Left ventricle myocardium inferior (tissue), 1 donor: ENCODE data around the gene LAMP1. TPM values are rescaled to one million over a fixed set of nuclear protein-coding genes. Genes with fewer than 3 reads are reported as not detected.
A peak's percentile ranks its signal among the peaks of the same experiment; 100 is the strongest.

ENCODE experiments used
- DNase-seq: peaks from one replicate; pipeline ENCODE4 v3.0.0-alpha.2; 2020
- H3K27ac ChIP-seq: fragments of 200-600 bp; replicated peaks from 2 replicates; pipeline ENCODE4 v1.8.0; 2021
- H3K27me3 ChIP-seq: fragments of 200-600 bp; 2 replicates; pipeline ENCODE4 v1.8.0; 2021; ENCODE audit warnings: low read depth
- H3K36me3 ChIP-seq: fragments of 200-600 bp; 2 replicates; pipeline ENCODE4 v1.8.0; 2021
- H3K4me1 ChIP-seq: fragments of 200-600 bp; 2 replicates; pipeline ENCODE4 v1.8.0; 2021
- H3K4me3 ChIP-seq: fragments of 200-600 bp; 2 replicates; pipeline ENCODE4 v1.8.0; 2021; ENCODE audit warnings: mild to moderate bottlenecking, moderate library complexity
- H3K9me3 ChIP-seq: fragments of 200-600 bp; replicated peaks from 2 replicates; pipeline ENCODE4 v1.8.0; 2021
- intact Hi-C: fragments of 100-400 bp; cut with micrococcal nuclease; formaldehyde crosslinking; loops from one replicate; pipeline ENCODE4 v1.11.0; 2022
- total RNA-seq: library from RNA; stranded (reverse); fragmentation: NEBNext Ultra II Directional; extraction: Animal tissue kit (Norgen Biotek cat#: 25700); gene quantifications from one replicate; pipeline ENCODE4 v1.2.1, GENCODE V29; 2021
- TF ChIP-seq, protein P1 (sequence below): fragments of 200-600 bp; IDR thresholded peaks from 2 replicates; pipeline ENCODE4 v1.8.0; 2021; ENCODE audit warnings: antibody characterized with exemption, mild to moderate bottlenecking, borderline replicate concordance
- donor health status: DM: no; HTN: yes; CAD: no; lungs with severe emphysema.

LAMP1 gene
- total RNA-seq, 1 donor from 2014 or later = 96.1 TPM

GRCh38 chr13:113291129-113291528 lies 5.9 kb upstream of the LAMP1 start:
- DNase-seq = no peak
- H3K4me1 ChIP-seq = peaks cover 11% of the 10 kb centered on the region
- TF ChIP-seq, protein P1, sequence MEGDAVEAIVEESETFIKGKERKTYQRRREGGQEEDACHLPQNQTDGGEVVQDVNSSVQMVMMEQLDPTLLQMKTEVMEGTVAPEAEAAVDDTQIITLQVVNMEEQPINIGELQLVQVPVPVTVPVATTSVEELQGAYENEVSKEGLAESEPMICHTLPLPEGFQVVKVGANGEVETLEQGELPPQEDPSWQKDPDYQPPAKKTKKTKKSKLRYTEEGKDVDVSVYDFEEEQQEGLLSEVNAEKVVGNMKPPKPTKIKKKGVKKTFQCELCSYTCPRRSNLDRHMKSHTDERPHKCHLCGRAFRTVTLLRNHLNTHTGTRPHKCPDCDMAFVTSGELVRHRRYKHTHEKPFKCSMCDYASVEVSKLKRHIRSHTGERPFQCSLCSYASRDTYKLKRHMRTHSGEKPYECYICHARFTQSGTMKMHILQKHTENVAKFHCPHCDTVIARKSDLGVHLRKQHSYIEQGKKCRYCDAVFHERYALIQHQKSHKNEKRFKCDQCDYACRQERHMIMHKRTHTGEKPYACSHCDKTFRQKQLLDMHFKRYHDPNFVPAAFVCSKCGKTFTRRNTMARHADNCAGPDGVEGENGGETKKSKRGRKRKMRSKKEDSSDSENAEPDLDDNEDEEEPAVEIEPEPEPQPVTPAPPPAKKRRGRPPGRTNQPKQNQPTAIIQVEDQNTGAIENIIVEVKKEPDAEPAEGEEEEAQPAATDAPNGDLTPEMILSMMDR = no peak
- H3K9me3 ChIP-seq = no peaks in the 10 kb centered on the region
- H3K4me3 ChIP-seq = no peak overlapping the region
- no peaks in the 10 kb centered on the region for H3K36me3 ChIP-seq
- H3K27ac ChIP-seq = no peak overlapping the region
- intact Hi-C loops = no loop called here
- peaks cover 56% of the 10 kb centered on the region for H3K27me3 ChIP-seq

- Histone ChIP-seq H3K9me3 (no peaks in the 10 kb centered on the region), H3K27me3 (peaks cover 45% of the 10 kb centered on the region), H3K4me1 (peaks cover 19% of the 10 kb centered on the region), H3K4me3 (peak overlapping the region; percentile 49), H3K36me3 (no peaks in the 10 kb centered on the region), H3K27ac (no peak overlapping the region)
- intact Hi-C loops = no loop called here
- TF ChIP-seq, protein P1 = no peak
- peak; percentile 28 for DNase-seq
Observed at GRCh38 chr13:113292021-113292862, 4.8 kb upstream of the LAMP1 start.

GRCh38 chr13:113293686-113294085 lies 3.4 kb upstream of the LAMP1 start:
- Histone ChIP-seq H3K36me3 (no peaks in the 10 kb centered on the region), H3K27me3 (peaks cover 36% of the 10 kb centered on the region), H3K27ac (no peak overlapping the region), H3K4me3 (no peak overlapping the region), H3K4me1 (peaks cover 33% of the 10 kb centered on the region), H3K9me3 (no peaks in the 10 kb centered on the region)
- TF ChIP-seq, protein P1 = no peak
- no peak for DNase-seq
- intact Hi-C loops = no loop called here

GRCh38 chr13:113295776-113296175 lies 1.3 kb upstream of the LAMP1 start:
- Histone ChIP-seq H3K27ac (no peak overlapping the region), H3K9me3 (no peaks in the 10 kb centered on the region), H3K4me3 (peak overlapping the region; percentile 99), H3K4me1 (peaks cover 48% of the 10 kb centered on the region), H3K27me3 (peaks cover 15% of the 10 kb centered on the region), H3K36me3 (no peaks in the 10 kb centered on the region)
- intact Hi-C loops = no loop called here
- TF ChIP-seq, protein P1 = no peak
- no peak for DNase-seq

- TF ChIP-seq, protein P1 = no peak
- DNase-seq = no peak
- H3K36me3 ChIP-seq = no peaks in the 10 kb centered on the region
- H3K4me3 ChIP-seq = peak overlapping the region; percentile 99
- H3K27me3 ChIP-seq = no peaks in the 10 kb centered on the region
- intact Hi-C loops = no loop called here
- H3K4me1 ChIP-seq = peaks cover 41% of the 10 kb centered on the region
- H3K27ac ChIP-seq = peak overlapping the region; percentile 93
- no peaks in the 10 kb centered on the region for H3K9me3 ChIP-seq
Observed at GRCh38 chr13:113297370-113298042, 467 bp downstream of the LAMP1 start.
